Measurements from ENCODE around the gene ARHGAP22. TPM values are rescaled to one million over a fixed set of nuclear protein-coding genes. Genes with fewer than 3 reads are reported as not detected.

Gene ARHGAP22
- total RNA-seq, 1 donor from 2014 or later: 24.5 TPM

DNA sequence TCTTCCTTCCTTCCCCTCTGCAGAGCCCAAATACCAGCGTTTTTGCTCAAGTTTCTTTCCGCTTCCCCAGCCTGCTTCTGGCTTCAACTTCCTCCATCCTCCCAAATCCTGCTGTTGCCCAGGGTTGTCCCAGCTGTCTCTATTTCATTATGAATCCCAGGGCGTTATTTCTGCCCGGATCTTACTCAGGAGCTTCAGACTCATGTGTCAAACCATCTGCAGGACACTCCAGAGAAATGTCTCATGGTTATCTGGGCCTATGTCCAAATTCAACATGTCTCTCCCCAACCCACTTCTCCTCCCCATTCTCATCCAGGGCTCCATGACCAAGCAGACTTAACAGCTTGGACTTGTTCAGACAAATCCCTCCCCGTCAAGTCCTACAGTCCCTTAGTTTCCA lies 15.6 kb downstream of the ARHGAP22 start:
- TF ChIP-seq, protein P1, sequence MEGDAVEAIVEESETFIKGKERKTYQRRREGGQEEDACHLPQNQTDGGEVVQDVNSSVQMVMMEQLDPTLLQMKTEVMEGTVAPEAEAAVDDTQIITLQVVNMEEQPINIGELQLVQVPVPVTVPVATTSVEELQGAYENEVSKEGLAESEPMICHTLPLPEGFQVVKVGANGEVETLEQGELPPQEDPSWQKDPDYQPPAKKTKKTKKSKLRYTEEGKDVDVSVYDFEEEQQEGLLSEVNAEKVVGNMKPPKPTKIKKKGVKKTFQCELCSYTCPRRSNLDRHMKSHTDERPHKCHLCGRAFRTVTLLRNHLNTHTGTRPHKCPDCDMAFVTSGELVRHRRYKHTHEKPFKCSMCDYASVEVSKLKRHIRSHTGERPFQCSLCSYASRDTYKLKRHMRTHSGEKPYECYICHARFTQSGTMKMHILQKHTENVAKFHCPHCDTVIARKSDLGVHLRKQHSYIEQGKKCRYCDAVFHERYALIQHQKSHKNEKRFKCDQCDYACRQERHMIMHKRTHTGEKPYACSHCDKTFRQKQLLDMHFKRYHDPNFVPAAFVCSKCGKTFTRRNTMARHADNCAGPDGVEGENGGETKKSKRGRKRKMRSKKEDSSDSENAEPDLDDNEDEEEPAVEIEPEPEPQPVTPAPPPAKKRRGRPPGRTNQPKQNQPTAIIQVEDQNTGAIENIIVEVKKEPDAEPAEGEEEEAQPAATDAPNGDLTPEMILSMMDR (conservative IDR thresholded peaks at IDR 0.05; ENCODE audit: low read depth, low read length): no peak
- H3K4me3 ChIP-seq (ENCODE audit: low read depth, low read length): no peak overlapping the region
- no peak for DNase-seq (ENCODE audit: low read depth)

DNA sequence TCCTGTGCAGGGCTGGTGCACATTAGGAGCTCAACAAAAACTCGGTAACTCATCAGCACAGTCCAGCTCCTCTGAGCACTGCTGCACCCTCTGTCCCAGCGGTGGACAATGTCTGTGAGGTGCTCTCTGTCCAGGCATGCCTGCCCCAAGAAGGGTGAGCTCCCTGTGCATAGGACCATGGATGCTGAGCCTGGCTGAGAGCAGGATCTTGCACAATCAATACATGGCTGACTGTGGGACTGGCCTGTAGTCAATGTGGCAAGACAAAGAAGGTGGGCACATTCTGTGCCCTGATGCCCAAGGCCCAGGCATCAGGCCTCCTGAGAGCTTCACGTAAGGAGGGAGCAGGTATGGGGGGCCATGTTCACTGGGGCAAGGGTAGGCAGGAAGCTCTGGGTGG lies 17.1 kb downstream of the ARHGAP22 start:
- H3K4me3 ChIP-seq (ENCODE audit: low read depth, low read length): no peak overlapping the region
- TF ChIP-seq, protein P1 (conservative IDR thresholded peaks at IDR 0.05; ENCODE audit: low read depth, low read length): no peak
- no peak for DNase-seq (ENCODE audit: low read depth)

DNA sequence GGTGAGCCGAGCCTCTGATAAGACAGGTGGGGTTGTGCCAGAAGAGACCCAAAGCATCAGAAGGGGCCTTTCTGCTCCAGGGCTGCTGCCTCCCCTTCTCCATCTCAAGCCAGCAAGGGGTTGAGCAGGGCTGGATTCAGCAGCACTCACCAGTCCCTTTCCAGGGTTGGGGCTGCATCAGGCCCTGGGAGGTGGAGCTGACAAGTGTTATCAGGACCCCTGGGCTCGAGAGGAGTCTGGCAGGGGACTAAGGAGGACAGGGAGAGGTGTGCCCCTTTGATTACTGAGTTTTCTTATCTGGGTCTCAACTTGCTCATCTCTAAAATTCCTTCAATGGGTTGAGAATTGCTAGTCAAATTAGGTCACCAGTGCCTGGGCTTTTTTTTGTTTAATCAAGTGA lies 17.8 kb downstream of the ARHGAP22 start:
- TF ChIP-seq, protein P1 (conservative IDR thresholded peaks at IDR 0.05; ENCODE audit: low read depth, low read length): no peak
- no peak for DNase-seq (ENCODE audit: low read depth)

DNA sequence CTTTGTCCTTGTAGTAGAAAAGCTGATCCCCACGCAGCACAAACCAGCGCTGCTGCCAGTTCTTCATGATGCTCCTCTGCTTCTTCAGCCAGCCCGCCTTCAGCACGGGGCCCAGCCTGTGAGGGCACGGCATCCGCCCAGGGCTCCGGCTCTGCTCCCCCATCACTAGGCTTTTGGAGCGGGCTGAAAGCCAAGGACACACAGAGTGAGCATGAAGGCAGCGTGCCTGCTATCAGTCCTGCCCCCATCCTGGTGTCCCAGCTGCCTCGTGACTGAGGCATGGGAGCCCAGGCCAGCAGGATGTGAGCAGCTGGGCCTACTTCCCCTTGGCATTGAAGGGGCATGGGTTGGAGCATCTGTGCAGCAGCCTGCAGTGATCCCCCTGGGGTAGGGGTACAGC lies 21.9 kb downstream of the ARHGAP22 start:
- H3K4me3 ChIP-seq (ENCODE audit: low read depth, low read length): no peak overlapping the region
- no peak for DNase-seq (ENCODE audit: low read depth)
- TF ChIP-seq, protein P1 (conservative IDR thresholded peaks at IDR 0.05; ENCODE audit: low read depth, low read length): no peak

More for the DNA sequence above, 17.8 kb downstream of the ARHGAP22 start:
- no peak overlapping the region for H3K4me3 ChIP-seq (ENCODE audit: low read depth, low read length)

DNA sequence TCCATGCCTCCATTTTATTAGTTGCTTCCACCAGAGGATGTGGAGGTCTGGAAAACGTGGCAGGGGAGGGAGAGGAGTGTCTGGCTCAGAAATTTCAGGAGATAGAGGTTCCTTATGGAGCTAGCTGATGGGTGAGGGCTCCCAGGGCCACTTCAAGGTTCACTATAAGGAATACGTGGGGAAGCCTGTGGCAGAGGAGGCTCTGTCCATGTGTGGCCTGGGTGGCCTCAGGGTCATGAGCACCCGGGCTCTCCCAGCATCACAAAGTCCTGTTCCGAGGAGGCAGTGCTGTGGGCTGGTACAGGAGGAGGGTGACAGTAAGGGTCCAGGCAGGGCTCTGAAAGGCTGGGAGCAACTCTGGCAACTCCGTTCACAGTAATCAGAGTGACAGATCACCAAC lies 24.6 kb downstream of the ARHGAP22 start:
- no peak for DNase-seq (ENCODE audit: low read depth)
- TF ChIP-seq, protein P1 (conservative IDR thresholded peaks at IDR 0.05; ENCODE audit: low read depth, low read length): no peak

DNA sequence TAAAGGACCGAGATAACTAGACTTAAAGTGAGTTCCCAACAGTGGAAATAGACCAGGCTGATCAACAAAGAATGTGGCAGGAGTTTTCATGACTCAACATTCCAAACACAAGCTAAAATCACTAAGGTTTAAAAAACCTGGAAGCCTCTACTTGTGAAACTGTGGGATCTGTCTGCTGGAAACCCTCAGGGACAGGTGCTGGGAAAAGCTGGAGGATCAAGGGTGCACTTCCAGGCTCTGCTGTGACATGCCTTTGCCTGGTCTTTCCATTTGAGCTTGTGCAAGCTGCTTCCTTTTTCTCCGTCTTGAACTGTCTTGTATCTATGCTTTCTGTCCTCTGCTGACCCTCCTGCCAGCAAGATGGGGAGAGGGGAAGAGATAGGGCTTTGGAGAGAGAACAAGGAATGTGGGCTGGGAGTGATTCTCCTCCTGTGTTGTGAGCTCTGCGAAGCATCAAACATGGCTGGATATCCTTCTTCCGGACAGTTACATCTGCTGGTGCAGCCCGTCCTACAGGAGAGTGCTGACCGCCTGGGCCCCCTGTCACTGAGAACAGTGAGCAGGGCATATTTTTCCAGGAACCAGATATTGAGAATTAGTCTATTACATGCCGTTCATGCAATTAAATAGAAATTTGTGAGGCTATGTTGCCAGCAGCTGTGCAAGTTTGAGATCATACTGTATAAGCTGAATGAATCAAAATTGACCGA lies 25.5 kb downstream of the ARHGAP22 start:
- DNase-seq (ENCODE audit: low read depth): no peak
- TF ChIP-seq, protein P1 (conservative IDR thresholded peaks at IDR 0.05; ENCODE audit: low read depth, low read length): no peak
- H3K4me3 ChIP-seq (ENCODE audit: low read depth, low read length): no peak overlapping the region

More for the DNA sequence above, 24.6 kb downstream of the ARHGAP22 start:
- no peak overlapping the region for H3K4me3 ChIP-seq (ENCODE audit: low read depth, low read length)

DNA sequence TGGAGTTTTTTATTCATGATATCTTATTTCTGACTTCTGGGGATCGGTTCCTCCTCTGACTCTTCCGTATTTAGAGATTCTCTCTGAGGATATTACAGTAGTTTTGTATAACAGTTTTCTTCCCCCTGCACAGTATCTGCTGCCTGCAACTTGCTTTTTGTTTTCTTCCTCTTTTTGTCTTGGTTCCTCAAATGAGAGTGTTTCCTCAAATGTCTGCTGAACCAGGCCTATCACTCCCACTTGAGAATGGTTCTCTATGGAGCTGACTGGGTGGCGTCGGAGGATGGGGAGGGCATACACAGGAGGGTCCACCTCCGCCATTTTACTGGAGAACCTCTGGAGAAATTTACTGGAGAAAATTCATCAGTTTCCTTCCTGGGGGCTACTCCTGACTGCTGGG lies 27.7 kb downstream of the ARHGAP22 start:
- no peak for DNase-seq (ENCODE audit: low read depth)
- TF ChIP-seq, protein P1 (conservative IDR thresholded peaks at IDR 0.05; ENCODE audit: low read depth, low read length): no peak
- H3K4me3 ChIP-seq (ENCODE audit: low read depth, low read length): no peak overlapping the region
